T-helper 2 cell treated with Interferon-gamma antibody and Interleukin-4, amounts not matched to agents 5 μg/mL and 100 μg/mL, for 36 hours (primary cell): ENCODE measurements around the gene PIK3IP1.

ENCODE experiments used
- DNase-seq: peaks from one replicate; pipeline ENCODE4 v3.0.0; 2021; ENCODE audit warnings: low spot score
- H3K27ac Mint-ChIP-seq: one replicate; pipeline ENCODE4 v1.8.0; 2021; ENCODE audit warnings: mild to moderate bottlenecking, mixed read lengths
- H3K27me3 Mint-ChIP-seq: one replicate; pipeline ENCODE4 v1.8.0; 2021; ENCODE audit warnings: low read depth, mixed read lengths
- H3K36me3 Mint-ChIP-seq: one replicate; pipeline ENCODE4 v1.8.0; 2021; ENCODE audit warnings: low read depth, mixed read lengths
- H3K4me1 Mint-ChIP-seq: one replicate; pipeline ENCODE4 v1.8.0; 2021; ENCODE audit warnings: low read depth, mixed read lengths
- H3K4me3 Mint-ChIP-seq: one replicate; pipeline ENCODE4 v1.8.0; 2022; ENCODE audit warnings: mild to moderate bottlenecking, moderate library complexity, mixed read lengths
- H3K9me3 Mint-ChIP-seq: one replicate; pipeline ENCODE4 v1.8.0; 2021; ENCODE audit warnings: mixed read lengths

The PIK3IP1 gene, protein sequence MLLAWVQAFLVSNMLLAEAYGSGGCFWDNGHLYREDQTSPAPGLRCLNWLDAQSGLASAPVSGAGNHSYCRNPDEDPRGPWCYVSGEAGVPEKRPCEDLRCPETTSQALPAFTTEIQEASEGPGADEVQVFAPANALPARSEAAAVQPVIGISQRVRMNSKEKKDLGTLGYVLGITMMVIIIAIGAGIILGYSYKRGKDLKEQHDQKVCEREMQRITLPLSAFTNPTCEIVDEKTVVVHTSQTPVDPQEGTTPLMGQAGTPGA

DNA sequence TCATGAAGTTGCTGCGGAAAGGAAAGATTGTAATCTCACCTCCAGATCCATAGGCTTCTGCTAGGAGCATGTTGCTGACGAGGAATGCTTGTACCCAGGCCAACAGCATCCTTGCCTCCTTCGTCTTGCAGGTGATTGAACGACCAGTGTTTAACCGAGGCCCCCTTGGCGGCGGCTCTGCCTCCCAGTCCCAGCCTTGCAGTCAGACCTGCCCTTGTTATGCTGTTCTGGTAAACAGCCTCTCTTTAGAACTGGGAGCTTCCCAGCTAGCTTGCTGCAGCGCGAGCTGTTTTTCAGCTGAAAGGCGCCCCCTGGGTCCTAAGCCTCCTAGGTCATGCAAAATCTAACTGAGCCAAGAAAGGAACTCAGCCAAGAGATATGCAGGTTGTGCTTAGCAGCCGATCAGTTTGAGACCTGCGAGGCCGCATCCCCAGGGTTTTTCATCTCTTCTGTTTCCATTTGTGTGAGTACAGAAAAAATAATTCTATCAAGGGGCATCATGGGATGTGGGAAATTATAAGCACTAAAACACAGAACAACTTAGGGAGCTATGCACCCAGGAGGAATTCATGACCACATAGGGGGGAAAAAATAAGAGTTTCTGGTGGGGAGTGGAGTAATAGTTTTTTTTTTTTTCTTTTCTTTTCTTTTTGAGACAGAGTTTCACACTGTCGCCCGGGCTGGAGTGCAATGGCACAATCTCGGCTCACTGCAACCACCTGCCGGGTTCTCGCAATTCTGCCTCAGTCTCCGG is at the start of gene PIK3IP1:
PIK3IP1 (minus strand) TSS at position 253 of the 754 bp plus-strand sequence; CDS start at position 109, 144 bp downstream.
- Mint-ChIP-seq H3K4me1 (peaks cover 60% of the 10 kb centered on the region), H3K9me3 (no peaks in the 10 kb centered on the region), H3K4me3 (peak within 1 kb of the TSS; percentile 94), H3K36me3 (peaks cover 31% of the 10 kb centered on the region), H3K27ac (peak within 1 kb of the TSS; percentile 93), H3K27me3 (no peaks in the 10 kb centered on the region)
- DNase-seq, result peak; percentile 83

DNA sequence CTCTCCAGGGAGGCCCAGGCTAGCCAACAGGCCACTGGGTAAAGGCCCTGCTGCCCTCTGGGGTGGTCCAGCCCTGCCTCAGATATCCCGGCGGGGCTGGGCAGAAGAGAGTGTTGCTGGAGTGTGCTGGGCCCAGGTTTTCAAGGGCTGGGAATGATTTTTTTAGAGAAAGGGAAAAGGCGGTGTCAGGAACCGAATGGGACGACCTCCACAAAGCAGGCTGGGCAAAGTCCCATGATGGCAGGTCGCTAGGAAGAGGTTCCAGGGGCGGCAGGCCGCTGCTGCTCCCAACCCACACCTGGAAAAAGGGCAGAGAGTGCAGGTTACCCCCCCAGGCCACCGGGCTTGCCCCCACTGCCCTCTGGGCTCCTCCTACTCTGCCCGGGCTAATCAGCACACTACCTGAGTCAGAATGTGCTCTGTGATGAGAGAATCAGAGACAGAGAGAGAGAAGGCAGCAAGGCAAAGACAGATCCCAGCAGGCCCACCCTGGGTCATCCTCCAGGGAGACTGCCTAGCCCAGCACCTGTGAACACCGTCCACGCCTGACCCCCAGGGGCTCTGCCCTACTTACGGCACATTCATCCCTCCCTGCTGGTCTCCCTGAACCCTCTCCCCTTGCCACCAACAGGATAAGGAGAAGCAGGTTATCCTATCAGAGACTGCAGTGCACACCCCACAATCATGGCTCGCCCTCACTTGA is 49.2 kb upstream of the PIK3IP1 start:
- Mint-ChIP-seq H3K9me3 (no peaks in the 10 kb centered on the region), H3K27me3 (no peaks in the 10 kb centered on the region), H3K4me3 (peak overlapping the region; percentile 45), H3K4me1 (peaks cover 41% of the 10 kb centered on the region), H3K36me3 (peaks cover 51% of the 10 kb centered on the region), H3K27ac (no peak overlapping the region)
- DNase-seq, result no peak

DNA sequence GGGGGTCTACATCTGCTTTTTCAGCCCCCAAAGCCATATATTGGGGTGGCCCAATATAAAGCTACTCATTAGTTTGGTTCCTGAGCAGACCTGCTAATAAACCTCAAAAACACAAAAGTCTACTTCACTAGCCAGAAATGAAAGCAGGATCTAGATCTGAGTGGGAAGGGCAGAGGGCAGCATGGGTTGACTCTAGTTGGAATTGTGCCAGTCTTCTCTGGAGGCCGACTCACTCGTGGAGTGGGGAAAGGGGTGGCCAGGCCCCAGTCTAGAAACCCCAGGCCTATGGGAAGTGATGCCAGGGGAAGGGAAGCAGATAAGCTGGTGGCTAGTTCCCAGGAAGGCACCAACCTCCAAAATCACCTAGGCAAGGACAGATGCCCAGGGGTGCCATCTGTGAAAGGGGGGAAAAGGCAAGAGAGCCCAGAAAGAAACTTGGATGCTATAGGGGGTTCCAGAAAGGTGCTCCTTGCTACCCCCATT is 48.5 kb upstream of the PIK3IP1 start:
- DNase-seq, result no peak
- H3K9me3 Mint-ChIP-seq, result no peaks in the 10 kb centered on the region
- peaks cover 53% of the 10 kb centered on the region for H3K36me3 Mint-ChIP-seq
- H3K4me1 Mint-ChIP-seq, result peaks cover 41% of the 10 kb centered on the region
- peak overlapping the region; percentile 14 for H3K4me3 Mint-ChIP-seq
- no peak overlapping the region for H3K27ac Mint-ChIP-seq
- H3K27me3 Mint-ChIP-seq, result no peaks in the 10 kb centered on the region

DNA sequence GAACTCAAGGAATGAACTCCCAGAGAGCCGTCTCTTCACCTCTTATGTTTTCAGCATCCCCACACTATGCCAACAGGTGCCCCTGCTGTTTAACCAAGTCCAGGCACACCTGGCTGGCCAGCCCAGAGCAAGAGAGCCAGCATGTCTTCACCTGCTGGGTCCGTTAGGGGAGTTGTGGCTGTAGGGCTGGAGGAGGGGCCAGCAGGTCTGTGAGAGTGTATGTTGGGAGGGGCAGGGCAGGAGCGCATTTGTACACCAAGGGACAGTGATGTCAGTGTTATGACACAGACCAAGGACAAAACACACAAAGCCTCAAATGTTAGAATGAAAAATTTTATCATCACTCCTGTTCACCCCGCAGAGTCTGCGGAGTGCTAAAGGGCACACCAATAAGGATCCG is 48.1 kb upstream of the PIK3IP1 start:
- Mint-ChIP-seq H3K27me3 (no peaks in the 10 kb centered on the region), H3K36me3 (peaks cover 57% of the 10 kb centered on the region), H3K9me3 (no peaks in the 10 kb centered on the region), H3K4me3 (no peak overlapping the region), H3K27ac (no peak overlapping the region), H3K4me1 (peaks cover 41% of the 10 kb centered on the region)
- DNase-seq, result no peak

DNA sequence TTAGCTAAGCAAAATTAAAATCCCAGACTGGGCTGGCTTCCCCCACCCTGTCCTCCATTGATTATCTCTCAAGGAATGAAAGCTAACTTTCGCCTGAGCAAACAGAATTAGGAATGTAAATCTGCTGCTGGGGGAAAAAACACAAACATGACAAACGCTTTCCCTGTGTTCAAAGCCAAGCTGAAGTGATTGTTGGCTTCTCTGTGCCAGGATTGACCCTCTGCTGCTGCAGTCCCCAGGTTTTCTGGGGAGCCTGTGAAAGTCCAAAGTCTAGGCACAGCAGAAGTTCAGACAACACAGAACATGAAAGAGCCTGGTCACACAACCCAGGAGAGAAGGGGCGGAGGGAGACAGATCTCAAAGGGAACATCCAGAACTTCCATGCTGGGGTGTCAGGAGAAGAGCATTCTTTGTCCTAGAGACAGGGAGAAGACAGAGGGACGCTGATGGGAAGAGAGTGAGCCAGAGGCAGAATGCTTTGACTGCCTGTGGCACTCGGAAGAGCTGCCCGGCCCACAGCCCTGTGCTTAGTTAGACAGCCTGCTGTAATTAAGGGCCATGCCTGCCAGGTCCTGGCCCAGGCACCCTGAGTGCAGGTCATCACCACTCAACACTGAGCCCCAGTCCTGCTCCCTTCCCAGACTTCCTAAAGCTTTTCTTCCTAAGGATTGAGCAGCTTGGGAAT is 47.0 kb upstream of the PIK3IP1 start:
- Mint-ChIP-seq H3K9me3 (no peaks in the 10 kb centered on the region), H3K4me1 (peaks cover 34% of the 10 kb centered on the region), H3K27me3 (no peaks in the 10 kb centered on the region), H3K36me3 (peaks cover 61% of the 10 kb centered on the region), H3K27ac (no peak overlapping the region), H3K4me3 (no peak overlapping the region)
- no peak for DNase-seq

DNA sequence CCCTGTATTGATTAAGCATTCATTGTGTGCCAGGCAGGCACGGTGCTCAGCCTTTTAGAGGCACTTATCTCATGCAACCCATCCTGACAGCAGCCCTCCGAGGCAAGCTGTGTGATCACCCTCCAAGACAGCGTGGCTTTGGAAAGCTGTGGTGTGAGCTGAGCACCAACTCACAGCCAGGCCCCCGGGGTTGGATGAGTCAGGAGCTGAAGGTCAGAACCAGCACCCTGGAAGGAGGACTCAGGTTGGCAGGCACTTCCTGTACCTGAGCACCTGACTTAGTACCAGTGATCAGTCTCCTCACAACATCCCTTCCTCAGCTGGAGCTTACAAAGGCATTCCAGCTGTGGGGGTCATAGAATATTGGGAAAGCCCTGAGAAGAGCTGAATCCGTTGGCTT is 44.9 kb upstream of the PIK3IP1 start:
- no peak for DNase-seq
- H3K36me3 Mint-ChIP-seq, result peaks cover 60% of the 10 kb centered on the region
- peaks cover 18% of the 10 kb centered on the region for H3K4me1 Mint-ChIP-seq
- no peak overlapping the region for H3K27ac Mint-ChIP-seq
- no peaks in the 10 kb centered on the region for H3K27me3 Mint-ChIP-seq
- H3K9me3 Mint-ChIP-seq, result no peaks in the 10 kb centered on the region
- H3K4me3 Mint-ChIP-seq, result no peak overlapping the region

DNA sequence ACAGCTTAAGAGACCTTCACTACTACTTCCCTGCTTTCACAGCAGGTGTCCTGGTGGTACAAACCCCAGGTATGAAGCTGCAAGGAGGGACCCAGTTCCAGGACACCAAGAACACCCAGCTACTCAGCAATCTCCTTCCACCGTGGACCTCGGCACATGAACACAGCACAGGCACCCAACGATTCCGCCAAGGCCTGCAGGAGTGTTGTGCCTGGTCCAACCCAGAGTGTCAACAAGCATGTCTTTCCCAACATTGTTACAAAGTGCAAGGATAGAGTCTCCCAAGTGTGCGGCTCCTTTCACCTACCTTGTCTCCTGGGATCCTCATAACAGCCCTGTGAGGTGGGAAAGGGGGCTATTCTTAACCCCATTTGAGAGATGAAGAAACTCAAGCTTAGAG is 42.0 kb upstream of the PIK3IP1 start:
- Mint-ChIP-seq H3K4me3 (no peak overlapping the region), H3K27me3 (no peaks in the 10 kb centered on the region), H3K9me3 (no peaks in the 10 kb centered on the region), H3K36me3 (peaks cover 61% of the 10 kb centered on the region), H3K27ac (no peak overlapping the region), H3K4me1 (peaks cover 23% of the 10 kb centered on the region)
- no peak for DNase-seq

DNA sequence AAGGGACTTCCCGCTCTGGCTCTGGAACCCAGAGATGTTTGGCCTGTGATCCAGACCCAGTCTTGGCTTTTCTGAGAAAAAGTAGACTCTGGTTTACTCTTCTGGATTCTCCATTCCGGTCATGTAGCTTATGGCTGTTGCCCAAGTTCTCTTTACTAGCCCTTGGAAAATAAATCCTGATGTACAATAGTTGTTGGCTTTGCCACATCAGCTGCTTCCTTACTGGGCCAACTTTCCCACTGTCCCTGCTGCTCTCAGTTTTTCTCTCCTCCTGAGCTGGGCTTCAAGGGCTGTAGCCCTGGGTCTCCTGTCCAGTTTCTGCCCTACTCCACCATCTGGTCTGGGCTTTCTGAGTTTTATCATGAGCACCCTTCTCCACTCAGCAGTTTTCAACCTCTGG is 41.4 kb upstream of the PIK3IP1 start:
- Mint-ChIP-seq H3K36me3 (peaks cover 66% of the 10 kb centered on the region), H3K4me1 (peaks cover 23% of the 10 kb centered on the region), H3K27me3 (no peaks in the 10 kb centered on the region), H3K9me3 (no peaks in the 10 kb centered on the region), H3K4me3 (no peak overlapping the region), H3K27ac (no peak overlapping the region)
- DNase-seq, result no peak

DNA sequence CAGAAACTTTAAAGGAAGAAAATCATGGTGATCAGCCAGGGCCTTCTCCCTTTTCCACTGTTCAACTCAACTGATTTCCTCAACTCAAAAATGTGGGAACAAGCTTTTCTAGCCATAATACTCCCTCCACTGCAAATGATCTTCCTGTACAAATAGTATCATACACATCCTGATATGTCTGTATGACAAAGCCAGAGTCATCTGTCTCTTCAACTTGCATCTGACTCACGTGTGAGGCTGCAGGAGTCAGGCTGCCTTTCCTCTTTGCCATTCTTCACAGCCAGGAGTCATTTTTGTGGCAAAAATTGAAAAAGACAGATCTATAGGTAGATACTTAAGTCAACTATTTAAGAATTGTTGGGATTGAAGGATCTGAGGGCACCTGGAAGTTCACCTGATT is 40.6 kb upstream of the PIK3IP1 start:
- Mint-ChIP-seq H3K4me1 (peaks cover 19% of the 10 kb centered on the region), H3K36me3 (peaks cover 67% of the 10 kb centered on the region), H3K9me3 (no peaks in the 10 kb centered on the region), H3K4me3 (no peak overlapping the region), H3K27me3 (no peaks in the 10 kb centered on the region), H3K27ac (no peak overlapping the region)
- DNase-seq, result no peak

DNA sequence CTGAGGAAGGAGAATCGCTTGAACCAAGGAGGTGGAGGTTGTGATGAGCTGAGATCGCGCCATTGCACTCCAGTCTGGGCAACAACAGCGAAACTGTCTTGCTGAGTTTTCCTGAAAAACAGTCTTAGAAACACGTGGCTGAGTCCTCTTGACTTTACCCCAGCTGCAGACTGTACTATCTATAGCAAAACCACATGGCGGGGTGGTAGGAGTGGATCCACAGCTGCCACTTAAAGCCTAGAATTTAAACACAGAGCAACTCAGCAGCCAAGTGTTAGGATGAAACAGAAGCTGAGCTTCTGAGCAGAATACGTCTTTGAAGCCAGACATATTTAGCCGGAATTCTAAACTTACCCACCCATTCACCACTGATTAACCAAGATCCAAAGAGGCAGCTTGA is 39.7 kb upstream of the PIK3IP1 start:
- Mint-ChIP-seq H3K9me3 (no peaks in the 10 kb centered on the region), H3K27me3 (no peaks in the 10 kb centered on the region), H3K4me1 (peaks cover 17% of the 10 kb centered on the region), H3K36me3 (peaks cover 63% of the 10 kb centered on the region), H3K4me3 (no peak overlapping the region), H3K27ac (no peak overlapping the region)
- DNase-seq, result no peak

DNA sequence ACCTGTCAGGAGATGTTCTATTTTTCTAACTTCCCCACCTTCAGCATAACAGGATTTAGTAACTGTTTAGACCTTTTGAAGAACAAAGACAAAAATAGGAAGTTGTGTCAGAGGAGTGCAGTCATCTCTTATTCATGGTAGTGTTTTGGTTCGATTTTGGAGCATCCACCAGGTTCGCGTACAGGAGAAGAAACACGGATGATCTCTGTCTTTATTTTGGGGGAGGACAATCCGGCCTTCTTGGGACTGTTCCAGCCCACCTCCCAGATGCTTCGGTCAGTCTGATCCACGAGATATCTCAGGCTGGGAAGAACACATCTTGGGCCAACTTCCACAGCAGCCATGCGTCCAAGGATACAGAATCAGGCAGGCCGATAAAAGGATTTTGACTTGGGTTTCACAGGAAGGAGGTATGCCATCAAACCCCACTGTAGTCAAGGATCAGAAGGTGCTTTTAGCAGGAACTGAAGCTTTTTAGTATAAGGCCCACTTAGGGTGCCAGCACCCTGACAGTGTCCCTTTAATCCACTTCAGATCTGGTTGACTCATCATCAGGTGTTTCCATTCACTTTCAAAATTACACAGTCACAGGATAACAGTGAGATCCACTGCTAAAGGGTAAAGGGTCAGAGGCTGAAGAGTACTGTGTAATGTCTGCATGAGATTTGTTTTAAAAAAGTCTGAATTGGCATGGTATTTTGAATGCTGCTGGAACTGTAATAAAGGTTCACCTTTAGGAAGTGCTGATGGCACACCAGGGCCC is 37.3 kb upstream of the PIK3IP1 start:
- H3K4me1 Mint-ChIP-seq, result peaks cover 17% of the 10 kb centered on the region
- no peak for DNase-seq
- H3K36me3 Mint-ChIP-seq, result peaks cover 63% of the 10 kb centered on the region
- peak overlapping the region; percentile 32 for H3K27ac Mint-ChIP-seq
- H3K4me3 Mint-ChIP-seq, result no peak overlapping the region
- no peaks in the 10 kb centered on the region for H3K27me3 Mint-ChIP-seq
- H3K9me3 Mint-ChIP-seq, result no peaks in the 10 kb centered on the region

DNA sequence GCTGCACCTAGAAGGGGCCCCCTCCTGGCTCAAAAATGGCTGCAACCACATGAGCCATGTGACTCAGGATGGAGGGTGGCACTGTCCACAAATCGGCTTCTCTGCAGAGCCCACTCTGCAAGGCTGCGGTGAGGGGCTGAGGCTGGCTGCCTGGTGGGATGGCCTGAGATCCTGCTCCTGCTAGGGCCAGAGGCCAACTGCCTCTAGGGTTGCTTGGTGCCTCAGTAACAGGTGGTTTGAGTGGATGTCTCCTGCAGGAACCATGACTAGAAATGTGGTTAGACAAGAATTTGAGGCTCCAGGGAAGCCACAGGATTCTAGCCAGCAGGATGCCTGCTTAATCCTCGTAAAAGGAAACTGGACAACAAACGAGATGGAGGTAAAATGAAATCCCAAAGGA is 36.7 kb upstream of the PIK3IP1 start:
- no peak for DNase-seq
- H3K36me3 Mint-ChIP-seq, result peaks cover 57% of the 10 kb centered on the region
- no peak overlapping the region for H3K27ac Mint-ChIP-seq
- H3K4me3 Mint-ChIP-seq, result no peak overlapping the region
- H3K27me3 Mint-ChIP-seq, result no peaks in the 10 kb centered on the region
- H3K4me1 Mint-ChIP-seq, result peaks cover 17% of the 10 kb centered on the region
- H3K9me3 Mint-ChIP-seq, result no peaks in the 10 kb centered on the region

DNA sequence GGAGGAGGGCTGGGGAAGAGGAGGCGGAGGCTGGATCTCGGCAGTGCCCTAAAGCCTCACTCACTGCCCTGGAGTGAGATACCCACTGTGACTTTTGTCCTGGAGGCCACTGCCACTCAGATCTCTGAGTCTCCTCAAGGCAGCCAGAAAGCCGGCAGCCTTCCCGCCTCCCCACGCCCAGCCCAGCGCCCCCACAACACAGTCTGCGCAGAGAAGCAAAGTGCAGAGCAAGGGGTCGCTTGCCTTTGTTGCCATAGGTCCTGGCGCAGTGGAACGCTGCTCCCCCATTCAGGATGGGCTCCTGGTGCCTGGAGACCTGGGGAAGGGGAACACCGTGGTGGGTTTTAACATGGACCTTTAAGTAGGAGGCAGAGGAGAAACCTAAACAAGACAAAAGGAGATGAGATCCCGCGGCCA is 36.3 kb upstream of the PIK3IP1 start:
- Mint-ChIP-seq H3K36me3 (peaks cover 53% of the 10 kb centered on the region), H3K27ac (no peak overlapping the region), H3K4me1 (peaks cover 18% of the 10 kb centered on the region), H3K9me3 (no peaks in the 10 kb centered on the region), H3K27me3 (no peaks in the 10 kb centered on the region), H3K4me3 (no peak overlapping the region)
- DNase-seq, result no peak
